Activated naive CD8-positive, alpha-beta T cell treated with anti-CD3 and anti-CD28 coated beads, Interleukin-2, amount 50 U/mL, for 16 hours (primary cell): ENCODE results near the gene FLNA.
"Not testable (repeated sequence)": the region's sequence is repeated elsewhere in the genome, so short reads cannot be mapped to it uniquely, and the experiment has no call there.

ENCODE experiments used
- DNase-seq: peaks from one replicate; pipeline ENCODE4 v3.0.0-alpha.2; 2020; ENCODE audit warnings: low read depth, low spot score

Gene FLNA

GRCh38 chrX:154374313-154375155, at the start of gene FLNA:
Gene FLNA, minus strand, starts transcription at chrX:154374634. Its CDS starts 3,389 bp downstream, at chrX:154371245.
- DNase-seq, result no peak

GRCh38 chrX:154420402-154420756, 45.9 kb upstream of the FLNA start:
- no peak for DNase-seq

- DNase-seq, result no peak
Observed at GRCh38 chrX:154419688-154420401, 45.4 kb upstream of the FLNA start.

- DNase-seq, result no peak
Observed at GRCh38 chrX:154419189-154419588, 44.8 kb upstream of the FLNA start.

GRCh38 chrX:154417157-154417556, 42.7 kb upstream of the FLNA start:
- no peak for DNase-seq

GRCh38 chrX:154413142-154413541, 38.7 kb upstream of the FLNA start:
- DNase-seq, result no peak

GRCh38 chrX:154412468-154412867, 38.0 kb upstream of the FLNA start:
- no peak for DNase-seq

GRCh38 chrX:154411981-154412340, 37.5 kb upstream of the FLNA start:
- no peak for DNase-seq

- no peak for DNase-seq
Observed at GRCh38 chrX:154409222-154409871, 34.9 kb upstream of the FLNA start, which contains the start of gene DNASE1L1. Gene DNASE1L1, minus strand, starts transcription at chrX:154409254. Its CDS starts 3,686 bp downstream, at chrX:154405568.

- DNase-seq, result no peak
Observed at GRCh38 chrX:154408659-154409221, 34.3 kb upstream of the FLNA start.

GRCh38 chrX:154404625-154405192, 30.3 kb upstream of the FLNA start:
- no peak for DNase-seq

- no peak for DNase-seq
Observed at GRCh38 chrX:154403858-154404257, 29.4 kb upstream of the FLNA start.

- no peak for DNase-seq
Observed at GRCh38 chrX:154403192-154403591, 28.8 kb upstream of the FLNA start.

GRCh38 chrX:154402622-154403127, 28.2 kb upstream of the FLNA start:
- DNase-seq, result no peak

GRCh38 chrX:154401918-154402621, 27.6 kb upstream of the FLNA start:
- DNase-seq, result no peak

GRCh38 chrX:154401045-154401799, 26.8 kb upstream of the FLNA start:
- no peak for DNase-seq

- DNase-seq, result not testable (repeated sequence)
Observed at GRCh38 chrX:154400369-154400817, 26.0 kb upstream of the FLNA start.

GRCh38 chrX:154399527-154400368, 25.3 kb upstream of the FLNA start:
- DNase-seq, result no peak
